NCI-H1105 treated with DMSO at 0.1 percent for 48 hours (cell line): ENCODE measurements around the gene MOCS3.

Source experiments
- DNase-seq: peaks from one replicate; lab custom pipeline; 2025; lab: John Stamatoyannopoulos, UW

The MOCS3 gene

DNA sequence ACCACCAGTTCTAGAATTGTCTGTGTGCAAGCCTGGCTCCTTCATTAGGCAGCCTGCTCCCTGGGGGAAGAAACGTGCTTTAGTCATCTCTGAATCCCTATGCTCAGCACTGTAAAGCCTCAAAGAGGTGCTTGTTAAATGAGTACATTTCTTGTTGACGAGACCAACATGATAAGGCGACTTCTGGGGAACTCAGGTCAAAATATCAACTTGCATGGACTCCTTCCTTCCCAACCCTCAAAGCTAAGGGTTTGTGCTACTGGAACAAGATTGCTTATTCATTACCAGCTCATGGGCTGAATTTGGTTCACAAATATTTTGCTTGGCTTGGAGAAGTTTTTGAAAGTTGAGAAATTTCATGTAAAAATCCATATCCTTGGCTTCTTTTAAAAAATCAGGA lies 53.7 kb downstream of the MOCS3 start:
- no peak for DNase-seq
